B cell (primary cell): Measurements from ENCODE around the gene CREB5. TPM values are rescaled to one million over a fixed set of nuclear protein-coding genes. Genes with fewer than 3 reads are reported as not detected.
"Not testable (repeated sequence)": the region's sequence is repeated elsewhere in the genome, so short reads cannot be mapped to it uniquely, and the experiment has no call there.

Experiments
- ATAC-seq: fragments of 200-7000 bp; cut with Tn5 transposase; one replicate; pipeline ENCODE4 v1.10.0; 2021; ENCODE audit warnings: low read depth, mild to moderate bottlenecking, moderate number of reproducible peaks, moderate library complexity
- CTCF ChIA-PET: fragments of 350-600 bp; sonication (Branson Sonifier 250); formaldehyde crosslinking; loops from one replicate; lab custom pipeline; 2021; ENCODE audit warnings: antibody characterized with exemption, inconsistent platforms; lab: Charles Lee
- POLR2A ChIA-PET: fragments of 350-600 bp; sonication (Branson Sonifier 250); formaldehyde crosslinking; loops from one replicate; lab custom pipeline; 2021; ENCODE audit warnings: antibody characterized with exemption; lab: Charles Lee
- DNase-seq: peaks from one replicate; pipeline ENCODE4 v3.0.0; 2013
- H2AFZ ChIP-seq: 2 replicates; pipeline ENCODE4 v1.6.1; 2012; ENCODE audit warnings: mild to moderate bottlenecking, low read depth, low read length; ENCODE audit not compliant: insufficient read depth, poor library complexity, severe bottlenecking
- H3K27ac ChIP-seq, 2 donors: 1 replicate in 1 of 2; 2 replicates in 1 of 2; pipeline ENCODE4 v1.5.1; 2012 to 2013; ENCODE audit warnings: low read length in 2 of 2, mild to moderate bottlenecking in 2 of 2, moderate library complexity in 1 of 2
- H3K27me3 ChIP-seq, 4 experiments: fragments of 200-600 bp in 1 of 4; sonication (generic) in 1 of 4; replicated peaks in 1 of 4; 1 replicate in 2 of 4; 2 replicates in 2 of 4; pipeline versions ENCODE4 v1.6.1 to v1.7.0; 2013 to 2016; ENCODE audit warnings: low read length in 3 of 4, mild to moderate bottlenecking in 2 of 4, mixed read lengths in 1 of 4, moderate library complexity in 1 of 4; ENCODE audit not compliant: insufficient read depth in 4 of 4, control insufficient read depth in 3 of 4; ENCODE audit errors: control extremely low read depth in 1 of 4
- H3K36me3 ChIP-seq, 2 experiments: replicated peaks in 1 of 2; 1 replicate in 1 of 2; 2 replicates in 1 of 2; pipeline versions ENCODE4 v1.6.1 to v1.7.1; 2013; ENCODE audit warnings: low read length in 1 of 2; ENCODE audit not compliant: insufficient read depth in 2 of 2, control insufficient read depth in 1 of 2; ENCODE audit errors: control extremely low read depth in 1 of 2, extremely low read depth in 1 of 2
- H3K4me1 ChIP-seq, 2 donors: fragments of 200-600 bp in 1 of 2; sonication (generic) in 1 of 2; 1 replicate in 1 of 2; 2 replicates in 1 of 2; pipeline versions ENCODE4 v1.5.1 to v1.6.1; 2013 to 2017; ENCODE audit warnings: low read length in 2 of 2; ENCODE audit not compliant: control insufficient read depth in 2 of 2, insufficient read depth in 2 of 2
- H3K4me2 ChIP-seq: replicated peaks from 2 replicates; pipeline ENCODE3; 2012; ENCODE audit warnings: mild to moderate bottlenecking, low read depth, low read length; ENCODE audit not compliant: poor library complexity, severe bottlenecking
- H3K4me3 ChIP-seq, 5 experiments: fragments of 200-600 bp in 1 of 5; sonication (generic) in 1 of 5; 1 replicate in 3 of 5; 2 replicates in 2 of 5; pipeline versions ENCODE4 v1.5.1 to v1.7.0; 2011 to 2016; ENCODE audit warnings: low read length in 4 of 5, mild to moderate bottlenecking in 4 of 5, low read depth in 2 of 5, control low read depth in 1 of 5, moderate library complexity in 1 of 5; ENCODE audit not compliant: insufficient read depth in 1 of 5; ENCODE audit errors: control extremely low read depth in 1 of 5, extremely low read depth in 1 of 5
- H3K79me2 ChIP-seq: fragments of 200-600 bp; sonication (generic); one replicate; pipeline ENCODE4 v1.6.0; 2016; ENCODE audit warnings: low read length; ENCODE audit not compliant: control insufficient read depth, insufficient read depth
- H3K9ac ChIP-seq: fragments of 200-600 bp; sonication (generic); 2 replicates; pipeline ENCODE4 v1.6.1; 2017; ENCODE audit warnings: mild to moderate bottlenecking, low read length, moderate library complexity
- H3K9me3 ChIP-seq, 3 donors: one replicate each; pipeline versions ENCODE4 v1.6.1 to v1.7.1; 2013; ENCODE audit warnings: low read length in 2 of 3; ENCODE audit not compliant: control insufficient read depth in 2 of 3, insufficient read depth in 1 of 3; ENCODE audit errors: control extremely low read depth in 1 of 3
- H4K20me1 ChIP-seq: 2 replicates; pipeline ENCODE4 v1.6.0; 2012; ENCODE audit warnings: mild to moderate bottlenecking, low read length; ENCODE audit not compliant: insufficient read depth, control insufficient read depth, poor library complexity, severe bottlenecking
- H3K27ac Mint-ChIP-seq: one replicate; pipeline ENCODE4 v1.8.0; 2021; ENCODE audit warnings: mixed read lengths
- H3K27me3 Mint-ChIP-seq: one replicate; pipeline ENCODE4 v1.8.0; 2021; ENCODE audit warnings: mixed read lengths
- H3K4me1 Mint-ChIP-seq: one replicate; pipeline ENCODE4 v1.8.0; 2021; ENCODE audit warnings: mixed read lengths
- H3K4me3 Mint-ChIP-seq: one replicate; pipeline ENCODE4 v1.8.0; 2021; ENCODE audit warnings: mixed read lengths
- H3K9me3 Mint-ChIP-seq: one replicate; pipeline ENCODE4 v1.8.0; 2022; ENCODE audit warnings: mixed read lengths; ENCODE audit not compliant: insufficient read depth
- EZH2 ChIP-seq: IDR thresholded peaks from 2 replicates; pipeline ENCODE4 v1.6.1; 2012; ENCODE audit warnings: borderline replicate concordance, low read depth, mild to moderate bottlenecking, moderate library complexity, low read length; ENCODE audit not compliant: insufficient read depth, poor library complexity, severe bottlenecking
- WGBS: methylation state at CpG from one replicate; pipeline ENCODE4 v1.1.5; 2013; ENCODE audit warnings: missing lambda C conversion rate; ENCODE audit not compliant: insufficient coverage; 5-methylcytosine and 5-hydroxymethylcytosine counted together
- intact Hi-C: fragments of 100-400 bp; cut with micrococcal nuclease; formaldehyde crosslinking; loops from one replicate; pipeline ENCODE4 v1.10.0; 2022
- polyA plus RNA-seq: library from polyadenylated mRNA; depleted of rRNA; stranded (reverse); fragments of >200 nt; gene quantifications from 2 replicates; pipeline ENCODE4 v1.2.3, GENCODE V29; 2012
- total RNA-seq, 2 donors: library from RNA; stranded (reverse); fragments of 120-200 nt in 1 of 2; gene quantifications; 1 replicate in 1 of 2; 2 replicates in 1 of 2; pipeline versions ENCODE4 v1.2.3 to v1.2.4, GENCODE V29; 2013 to 2022
- TF ChIP-seq, protein P1 (sequence below): fragments of 200-600 bp; IDR thresholded peaks from one replicate; pipeline ENCODE4 v1.8.0; 2022; ENCODE audit warnings: antibody characterized with exemption, mild to moderate bottlenecking

The CREB5 gene
- total and polyA plus RNA-seq, 2 donors (not counting 1 experiment from before 2014, with no cell fraction given): 0.05 to 0.95 TPM

DNA sequence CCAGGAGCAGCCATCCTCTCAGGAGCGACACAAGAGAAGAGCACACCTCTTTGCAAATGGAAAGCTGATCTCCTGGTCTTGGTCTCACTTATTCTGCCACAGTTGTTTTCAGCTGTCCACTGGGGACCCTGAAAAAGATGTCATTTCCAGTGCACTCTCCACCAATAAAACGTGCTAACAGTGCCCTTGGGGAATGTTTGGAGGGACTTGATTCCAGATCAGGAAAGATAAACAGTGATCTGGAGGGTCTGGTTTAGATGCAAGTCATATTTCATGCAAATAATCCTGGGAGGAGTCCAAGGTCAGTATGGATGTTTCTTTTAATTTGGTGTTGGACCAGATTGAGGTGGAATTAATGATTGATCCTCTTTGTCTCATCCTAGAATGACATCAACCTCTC is 185.0 kb downstream of the CREB5 start:
- ChIA-PET CTCF (no interaction called here), POLR2A (no interaction called here)
- Histone ChIP-seq H2AFZ (no peak overlapping the region), H3K9ac (no peak overlapping the region), H4K20me1 (no peaks in the 10 kb centered on the region), H3K4me3 (no peak overlapping the region), H3K36me3 (no peaks in the 10 kb centered on the region), H3K4me1 (no peaks in the 10 kb centered on the region), H3K4me2 (no peak overlapping the region), H3K27me3 (no peaks in the 10 kb centered on the region), H3K27ac (no peak overlapping the region), H3K79me2 (no peaks in the 10 kb centered on the region), H3K9me3 (peaks cover 0 to 2% (median 0%) of the 10 kb centered on the region in 3 donors)
- Mint-ChIP-seq H3K4me1 (no peaks in the 10 kb centered on the region), H3K27me3 (no peaks in the 10 kb centered on the region), H3K4me3 (no peak overlapping the region), H3K9me3 (no peaks in the 10 kb centered on the region), H3K27ac (no peak overlapping the region)
- DNase-seq (no peak), ATAC-seq (no peak)
- intact Hi-C loops: no loop called here
- 92% methylated on average over 2 of the region's 2 CpGs for WGBS
- no peak for TF ChIP-seq EZH2
- TF ChIP-seq, protein P1, sequence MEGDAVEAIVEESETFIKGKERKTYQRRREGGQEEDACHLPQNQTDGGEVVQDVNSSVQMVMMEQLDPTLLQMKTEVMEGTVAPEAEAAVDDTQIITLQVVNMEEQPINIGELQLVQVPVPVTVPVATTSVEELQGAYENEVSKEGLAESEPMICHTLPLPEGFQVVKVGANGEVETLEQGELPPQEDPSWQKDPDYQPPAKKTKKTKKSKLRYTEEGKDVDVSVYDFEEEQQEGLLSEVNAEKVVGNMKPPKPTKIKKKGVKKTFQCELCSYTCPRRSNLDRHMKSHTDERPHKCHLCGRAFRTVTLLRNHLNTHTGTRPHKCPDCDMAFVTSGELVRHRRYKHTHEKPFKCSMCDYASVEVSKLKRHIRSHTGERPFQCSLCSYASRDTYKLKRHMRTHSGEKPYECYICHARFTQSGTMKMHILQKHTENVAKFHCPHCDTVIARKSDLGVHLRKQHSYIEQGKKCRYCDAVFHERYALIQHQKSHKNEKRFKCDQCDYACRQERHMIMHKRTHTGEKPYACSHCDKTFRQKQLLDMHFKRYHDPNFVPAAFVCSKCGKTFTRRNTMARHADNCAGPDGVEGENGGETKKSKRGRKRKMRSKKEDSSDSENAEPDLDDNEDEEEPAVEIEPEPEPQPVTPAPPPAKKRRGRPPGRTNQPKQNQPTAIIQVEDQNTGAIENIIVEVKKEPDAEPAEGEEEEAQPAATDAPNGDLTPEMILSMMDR: no peak

DNA sequence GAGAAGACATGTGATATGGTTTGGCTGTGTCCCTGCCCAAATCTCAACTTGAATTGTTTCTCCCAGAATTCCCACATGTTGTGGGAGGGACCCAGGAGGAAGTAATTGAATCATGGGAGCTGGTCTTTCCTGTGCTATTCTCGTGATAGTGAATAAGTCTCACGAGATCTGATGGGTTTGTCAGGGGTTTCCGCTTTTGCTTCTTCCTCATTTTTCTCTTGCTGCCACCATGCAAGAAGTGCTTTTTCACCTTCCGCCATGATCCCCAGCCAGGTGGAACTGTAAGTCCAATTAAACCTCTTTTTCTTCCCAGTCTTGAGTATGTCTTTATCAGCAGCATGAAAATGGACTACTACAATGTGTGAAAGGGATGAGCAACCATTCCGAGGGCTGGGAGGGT is 185.7 kb downstream of the CREB5 start:
- H3K9ac ChIP-seq, H3K4me1 ChIP-seq, H3K27ac Mint-ChIP-seq, H3K4me1 Mint-ChIP-seq, H3K27ac ChIP-seq, POLR2A ChIA-PET, H3K36me3 ChIP-seq, H3K4me2 ChIP-seq, H3K27me3 Mint-ChIP-seq, H3K9me3 ChIP-seq, H2AFZ ChIP-seq, ATAC-seq, H3K4me3 Mint-ChIP-seq, DNase-seq, H4K20me1 ChIP-seq, CTCF ChIA-PET, H3K27me3 ChIP-seq, intact Hi-C loops, H3K79me2 ChIP-seq, H3K9me3 Mint-ChIP-seq, H3K4me3 ChIP-seq: not testable (repeated sequence)
- 67% methylated on average over 4 of the region's 5 CpGs for WGBS
